Loucy (cell line): ENCODE data around the gene SRPRB.

Experiments
- EZH2phosphoT487 ChIP-seq: fragments of 200-600 bp; IDR thresholded peaks from 2 replicates; pipeline ENCODE4 v1.6.1; 2018; ENCODE audit warnings: antibody characterized with exemption, mild to moderate bottlenecking, moderate library complexity, borderline replicate concordance
- TF ChIP-seq, protein P1 (sequence below): fragments of 200-600 bp; sonication (generic); conservative IDR thresholded peaks from 2 replicates; pipeline ENCODE4 v1.5.1; 2014; ENCODE audit warnings: mild to moderate bottlenecking, antibody characterized with exemption, low read length

DNA sequence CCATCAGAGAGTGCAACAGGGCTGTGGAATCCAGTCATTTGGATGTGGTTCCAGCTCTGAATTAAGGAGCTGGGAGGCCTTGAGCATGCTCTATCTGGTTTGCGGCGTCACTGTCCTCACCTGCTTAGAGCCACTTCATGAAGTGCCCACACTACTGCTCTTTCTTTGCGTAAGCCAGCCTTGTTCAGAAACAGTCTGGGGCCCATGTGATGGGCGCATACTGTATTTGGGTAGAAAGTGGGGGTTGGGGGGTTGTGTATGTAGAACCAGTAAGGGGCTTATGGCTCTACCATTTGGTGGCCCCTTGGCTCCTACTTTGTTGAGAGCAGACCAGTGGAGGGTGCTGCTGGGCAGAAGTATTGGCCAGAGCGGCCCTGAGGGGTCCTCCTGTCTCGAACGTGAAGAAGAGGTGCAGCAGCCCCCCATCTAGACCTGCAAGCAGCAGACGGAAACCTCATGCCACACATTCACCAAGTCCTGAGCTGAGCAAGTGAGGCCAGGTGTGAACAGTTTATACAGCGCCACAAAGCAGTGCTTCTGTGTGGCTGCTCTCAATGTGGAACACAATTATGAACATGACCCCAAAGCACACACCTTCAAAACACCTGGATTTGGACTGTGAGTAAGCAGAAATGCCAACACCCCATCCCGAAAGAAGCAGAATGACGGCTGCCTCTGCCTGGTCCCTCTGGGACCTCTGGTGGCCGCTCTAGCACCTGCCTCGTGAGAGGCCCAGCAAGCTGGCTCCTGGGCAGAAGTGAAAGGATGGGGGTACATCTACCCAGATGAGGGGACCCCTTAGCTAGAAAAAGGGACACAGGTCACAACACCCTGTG lies 26.6 kb downstream of the SRPRB start:
- TF ChIP-seq, protein P1, sequence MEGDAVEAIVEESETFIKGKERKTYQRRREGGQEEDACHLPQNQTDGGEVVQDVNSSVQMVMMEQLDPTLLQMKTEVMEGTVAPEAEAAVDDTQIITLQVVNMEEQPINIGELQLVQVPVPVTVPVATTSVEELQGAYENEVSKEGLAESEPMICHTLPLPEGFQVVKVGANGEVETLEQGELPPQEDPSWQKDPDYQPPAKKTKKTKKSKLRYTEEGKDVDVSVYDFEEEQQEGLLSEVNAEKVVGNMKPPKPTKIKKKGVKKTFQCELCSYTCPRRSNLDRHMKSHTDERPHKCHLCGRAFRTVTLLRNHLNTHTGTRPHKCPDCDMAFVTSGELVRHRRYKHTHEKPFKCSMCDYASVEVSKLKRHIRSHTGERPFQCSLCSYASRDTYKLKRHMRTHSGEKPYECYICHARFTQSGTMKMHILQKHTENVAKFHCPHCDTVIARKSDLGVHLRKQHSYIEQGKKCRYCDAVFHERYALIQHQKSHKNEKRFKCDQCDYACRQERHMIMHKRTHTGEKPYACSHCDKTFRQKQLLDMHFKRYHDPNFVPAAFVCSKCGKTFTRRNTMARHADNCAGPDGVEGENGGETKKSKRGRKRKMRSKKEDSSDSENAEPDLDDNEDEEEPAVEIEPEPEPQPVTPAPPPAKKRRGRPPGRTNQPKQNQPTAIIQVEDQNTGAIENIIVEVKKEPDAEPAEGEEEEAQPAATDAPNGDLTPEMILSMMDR: no peak; the same call in 1 of the 2 replicates
- no peak for TF ChIP-seq EZH2phosphoT487
